H9 (cell line): Measurements from ENCODE around the gene CDH4. TPM values are rescaled to one million over a fixed set of nuclear protein-coding genes. Genes with fewer than 3 reads are reported as not detected.

Source experiments
- DNase-seq: peaks from one replicate; pipeline ENCODE4 v3.0.0-alpha.2; 2017
- H2AFZ ChIP-seq: one replicate; pipeline ENCODE4 v1.6.1; 2013; ENCODE audit warnings: mild to moderate bottlenecking, low read length, control low read depth, moderate library complexity
- H2AK5ac ChIP-seq: 2 replicates; pipeline ENCODE4 v1.6.1; 2013; ENCODE audit warnings: low read length, control low read depth, mixed read lengths; ENCODE audit not compliant: insufficient read length
- H2BK120ac ChIP-seq: one replicate; pipeline ENCODE4 v1.6.1; 2013; ENCODE audit warnings: low read depth, mild to moderate bottlenecking, low read length, control low read depth, inconsistent platforms; ENCODE audit not compliant: poor library complexity, severe bottlenecking
- H2BK12ac ChIP-seq: 2 replicates; pipeline ENCODE4 v1.6.1; 2013; ENCODE audit warnings: low read length, control low read depth, mixed read lengths, low read depth; ENCODE audit not compliant: insufficient read length
- H2BK15ac ChIP-seq: 2 replicates; pipeline ENCODE4 v1.6.1; 2013; ENCODE audit warnings: low read depth, low read length, control low read depth
- H2BK20ac ChIP-seq: one replicate; pipeline ENCODE4 v1.6.1; 2013; ENCODE audit warnings: low read depth, mild to moderate bottlenecking, low read length, control low read depth, inconsistent platforms; ENCODE audit not compliant: poor library complexity, severe bottlenecking
- H2BK5ac ChIP-seq: 2 replicates; pipeline ENCODE4 v1.6.1; 2013; ENCODE audit warnings: low read length, control low read depth, mixed read lengths; ENCODE audit not compliant: insufficient read length
- H3K14ac ChIP-seq: 2 replicates; pipeline ENCODE4 v1.6.1; 2013; ENCODE audit warnings: low read length, control low read depth; ENCODE audit not compliant: insufficient read depth
- H3K18ac ChIP-seq: 2 replicates; pipeline ENCODE4 v1.6.1; 2013; ENCODE audit warnings: low read depth, mild to moderate bottlenecking, mixed read lengths, low read length, control low read depth; ENCODE audit not compliant: insufficient read length
- H3K23ac ChIP-seq: 2 replicates; pipeline ENCODE4 v1.6.1; 2013; ENCODE audit warnings: low read length, control low read depth, mixed read lengths, low read depth; ENCODE audit not compliant: insufficient read length
- H3K23me2 ChIP-seq: 2 replicates; pipeline ENCODE4 v1.6.1; 2013; ENCODE audit warnings: low read depth, mild to moderate bottlenecking, mixed read lengths, low read length, control low read depth; ENCODE audit not compliant: insufficient read length, poor library complexity, severe bottlenecking
- H3K27ac ChIP-seq: 2 replicates; pipeline ENCODE4 v1.5.1; 2013; ENCODE audit warnings: low read length, control low read depth, mixed read lengths, low read depth; ENCODE audit not compliant: insufficient read length
- H3K27me3 ChIP-seq: 2 replicates; pipeline ENCODE4 v1.6.1; 2013; ENCODE audit warnings: low read length, control low read depth, inconsistent platforms; ENCODE audit not compliant: insufficient read depth
- H3K4ac ChIP-seq: 2 replicates; pipeline ENCODE4 v1.6.1; 2013; ENCODE audit warnings: low read depth, mild to moderate bottlenecking, control low read depth, inconsistent platforms, low read length, moderate library complexity
- H3K4me1 ChIP-seq: 2 replicates; pipeline ENCODE4 v1.6.1; 2013; ENCODE audit warnings: low read length, control low read depth, inconsistent platforms; ENCODE audit not compliant: insufficient read depth
- H3K4me2 ChIP-seq: 2 replicates; pipeline ENCODE4 v1.6.1; 2013; ENCODE audit warnings: low read length, control low read depth, mixed read lengths; ENCODE audit not compliant: insufficient read length, insufficient read depth
- H3K56ac ChIP-seq: 2 replicates; pipeline ENCODE4 v1.6.1; 2013; ENCODE audit warnings: low read depth, mild to moderate bottlenecking, mixed read lengths, low read length, control low read depth; ENCODE audit not compliant: insufficient read length
- H3K79me1 ChIP-seq: 2 replicates; pipeline ENCODE4 v1.6.1; 2013; ENCODE audit warnings: low read depth, mild to moderate bottlenecking, moderate library complexity, low read length, control low read depth, inconsistent platforms; ENCODE audit not compliant: insufficient read depth, poor library complexity, severe bottlenecking
- H3K79me2 ChIP-seq: 2 replicates; pipeline ENCODE4 v1.6.1; 2013; ENCODE audit warnings: low read length, control low read depth, inconsistent platforms; ENCODE audit not compliant: insufficient read depth
- H3K9ac ChIP-seq: 2 replicates; pipeline ENCODE4 v1.6.1; 2013; ENCODE audit warnings: low read length, control low read depth, mixed read lengths; ENCODE audit not compliant: insufficient read length; ENCODE audit errors: extremely low read depth
- H3K9me3 ChIP-seq: one replicate; pipeline ENCODE4 v1.6.1; 2013; ENCODE audit warnings: low read depth, low read length, inconsistent platforms; ENCODE audit not compliant: control insufficient read depth
- H3T11ph ChIP-seq: one replicate; pipeline ENCODE4 v1.6.1; 2013; ENCODE audit warnings: mild to moderate bottlenecking, low read length, control low read depth, inconsistent platforms
- H4K20me1 ChIP-seq: one replicate; pipeline ENCODE4 v1.6.1; 2013; ENCODE audit not compliant: control insufficient read depth, insufficient read length, insufficient read depth
- H4K5ac ChIP-seq: 2 replicates; pipeline ENCODE4 v1.6.1; 2013; ENCODE audit warnings: low read depth, mild to moderate bottlenecking, mixed read lengths, low read length, control low read depth; ENCODE audit not compliant: insufficient read length
- H4K8ac ChIP-seq: replicated peaks from 2 replicates; pipeline ENCODE4 v1.6.1; 2013; ENCODE audit warnings: low read length, control low read depth, mixed read lengths, low read depth; ENCODE audit not compliant: insufficient read length
- H4K91ac ChIP-seq: 2 replicates; pipeline ENCODE4 v1.6.1; 2013; ENCODE audit warnings: low read depth, mild to moderate bottlenecking, moderate library complexity, mixed read lengths, low read length, control low read depth; ENCODE audit not compliant: insufficient read length
- H3K27ac Mint-ChIP-seq, 3 experiments: 2 replicates in 2 of 3; 3 replicates in 1 of 3; pipeline ENCODE4 v1.8.0; 2020 to 2021; ENCODE audit warnings: mixed read lengths in 3 of 3, mild to moderate bottlenecking in 1 of 3, moderate library complexity in 1 of 3
- H3K27me3 Mint-ChIP-seq: 2 replicates; pipeline ENCODE4 v1.8.0; 2021; ENCODE audit warnings: low read depth, mild to moderate bottlenecking, moderate library complexity, mixed read lengths
- H3K36me3 Mint-ChIP-seq, 3 experiments: 2 replicates in 2 of 3; 3 replicates in 1 of 3; pipeline ENCODE4 v1.8.0; 2020 to 2021; ENCODE audit warnings: low read depth in 3 of 3, mixed read lengths in 3 of 3; ENCODE audit not compliant: insufficient read depth in 1 of 3
- H3K4me1 Mint-ChIP-seq, 2 experiments: 2 replicates each; pipeline ENCODE4 v1.8.0; 2020; ENCODE audit warnings: mixed read lengths in 2 of 2
- H3K4me3 Mint-ChIP-seq, 2 experiments: 2 replicates in 1 of 2; 3 replicates in 1 of 2; pipeline ENCODE4 v1.8.0; 2020 to 2021; ENCODE audit warnings: mild to moderate bottlenecking in 2 of 2, mixed read lengths in 2 of 2, moderate library complexity in 1 of 2
- H3K9me3 Mint-ChIP-seq, 2 experiments: 2 replicates in 1 of 2; 3 replicates in 1 of 2; pipeline ENCODE4 v1.8.0; 2020; ENCODE audit warnings: mild to moderate bottlenecking in 2 of 2, mixed read lengths in 2 of 2, moderate library complexity in 1 of 2
- CTCF ChIP-seq: fragments of 200-600 bp; sonication (generic); conservative IDR thresholded peaks from 3 replicates; pipeline ENCODE4 v1.8.0; 2021; ENCODE audit warnings: antibody characterized with exemption, mild to moderate bottlenecking
- WGBS: extraction: QIAGEN DNeasy Blood & Tissue Kit; methylation state at CpG from one replicate; pipeline ENCODE4 v1.1.7; 2013; ENCODE audit warnings: missing lambda C conversion rate, low lambda C conversion rate, mixed read lengths; ENCODE audit not compliant: insufficient read length; ENCODE audit errors: extremely low coverage; 5-methylcytosine and 5-hydroxymethylcytosine counted together
- total RNA-seq: library from RNA; stranded (reverse); gene quantifications from 2 replicates; pipeline ENCODE4 v1.2.1, GENCODE V29; 2021

Gene CDH4
- total RNA-seq, 1 experiment from 2014 or later, result 3.0 TPM

- Histone ChIP-seq H3K9ac (no peak overlapping the region), H3K56ac (no peak overlapping the region), H4K91ac (no peak overlapping the region), H3K14ac (no peak overlapping the region), H2BK5ac (no peak overlapping the region), H4K5ac (no peak overlapping the region), H3K27me3 (peaks cover 2% of the 10 kb centered on the region; the same call in 1 of the 2 replicates), H3K79me1 (no peaks in the 10 kb centered on the region), H3K23me2 (no peaks in the 10 kb centered on the region), H2BK20ac (no peak overlapping the region), H3K4ac (no peak overlapping the region), H2AK5ac (no peak overlapping the region), H3K18ac (no peak overlapping the region), H2BK15ac (no peak overlapping the region), H3K79me2 (no peaks in the 10 kb centered on the region), H3K9me3 (no peaks in the 10 kb centered on the region), H2BK120ac (no peak overlapping the region), H2BK12ac (no peak overlapping the region), H4K8ac (no peak overlapping the region), H3K27ac (no peak overlapping the region), H3K23ac (no peak overlapping the region), H2AFZ (no peak overlapping the region), H3K4me2 (no peak overlapping the region), H4K20me1 (no peaks in the 10 kb centered on the region), H3K4me1 (no peaks in the 10 kb centered on the region), H3T11ph (no peak overlapping the region)
- H3K36me3 Mint-ChIP-seq, result peaks cover 20 to 29% (median 25%) of the 10 kb centered on the region in 3 experiments; a peak in 6 of 7 replicates
- DNase-seq, result no peak
- no peaks in the 10 kb centered on the region; the same call in 1 of the 2 replicates for H3K27me3 Mint-ChIP-seq
- WGBS, result no CpG with 5 or more reads among the region's 27 CpGs
- no peaks in the 10 kb centered on the region for H3K9me3 Mint-ChIP-seq
- no peak for TF ChIP-seq CTCF
- H3K4me3 Mint-ChIP-seq, result no peak overlapping the region
- H3K4me1 Mint-ChIP-seq, result peaks cover 0 to 16% of the 10 kb centered on the region in 2 experiments; a peak in 2 of 4 replicates
- H3K27ac Mint-ChIP-seq, result no peak overlapping the region
Observed at GRCh38 chr20:61969806-61970205, 717.7 kb downstream of the CDH4 start.
